GM12891 (cell line): ENCODE measurements around the gene WDFY1.

Source experiments
- POLR2A ChIP-seq: IDR thresholded peaks from 2 replicates; pipeline ENCODE4 v1.6.1; 2011; ENCODE audit warnings: low read depth, low read length, control low read depth
- POLR2AphosphoS5 ChIP-seq: IDR thresholded peaks from 2 replicates; pipeline ENCODE4 v1.6.1; 2011; ENCODE audit warnings: low read depth, low read length, control low read depth
- SPI1 ChIP-seq: IDR thresholded peaks from 2 replicates; pipeline ENCODE4 v1.6.1; 2011; ENCODE audit warnings: low read depth, low read length, control low read depth
- TAF1 ChIP-seq: IDR thresholded peaks from 2 replicates; pipeline ENCODE4 v1.6.1; 2011; ENCODE audit warnings: low read depth, low read length, control low read depth

DNA sequence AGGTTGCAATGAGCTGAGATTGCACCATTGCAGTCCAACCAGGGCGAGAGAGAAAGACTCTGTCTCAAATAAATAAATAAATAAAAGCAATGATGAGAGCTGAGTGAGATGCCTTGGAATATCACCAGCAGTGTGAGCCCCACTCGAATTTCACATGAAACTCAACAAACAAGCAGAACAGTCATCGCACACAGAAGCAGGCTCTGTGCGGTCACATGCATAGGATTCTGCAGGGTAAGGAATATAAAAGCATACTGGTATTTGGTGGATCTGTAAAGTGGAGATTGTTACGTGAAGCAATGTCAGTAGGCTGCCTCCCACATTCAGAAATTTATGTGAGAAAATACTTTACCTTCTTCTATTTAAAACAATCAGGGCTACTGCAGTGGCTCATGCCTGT is 89.7 kb downstream of the WDFY1 start:
- no peak for TF ChIP-seq SPI1
- no peak for TF ChIP-seq POLR2AphosphoS5
- no peak for TF ChIP-seq TAF1
- no peak for TF ChIP-seq POLR2A
